ENCODE measurements around the gene TPCN2.

TPCN2 gene

GRCh38 chr11:69111624-69112542 lies 63.2 kb downstream of the TPCN2 start:
- DNase-seq (ENCODE audit: low read depth in 2 of 2): no peak

- DNase-seq (ENCODE audit: low read depth in 2 of 2): no peak
Measured at GRCh38 chr11:69113226-69113625, 64.5 kb downstream of the TPCN2 start.

- no peak for DNase-seq (ENCODE audit: low read depth in 2 of 2)
Measured at GRCh38 chr11:69113646-69114340, 65.1 kb downstream of the TPCN2 start.

GRCh38 chr11:69114362-69114761 lies 65.6 kb downstream of the TPCN2 start:
- DNase-seq (ENCODE audit: low read depth in 2 of 2): no peak

- no peak for DNase-seq (ENCODE audit: low read depth in 2 of 2)
Measured at GRCh38 chr11:69114811-69115523, 66.2 kb downstream of the TPCN2 start.

- no peak for DNase-seq (ENCODE audit: low read depth in 2 of 2)
Measured at GRCh38 chr11:69115586-69116560, 67.1 kb downstream of the TPCN2 start.

- no peak for DNase-seq (ENCODE audit: low read depth in 2 of 2)
Measured at GRCh38 chr11:69116671-69117070, 67.9 kb downstream of the TPCN2 start.

GRCh38 chr11:69119190-69119589 lies 70.5 kb downstream of the TPCN2 start:
- no peak for DNase-seq (ENCODE audit: low read depth in 2 of 2)

- no peak for DNase-seq (ENCODE audit: low read depth in 2 of 2)
Measured at GRCh38 chr11:69120096-69120875, 71.6 kb downstream of the TPCN2 start.

- DNase-seq (ENCODE audit: low read depth in 2 of 2): no peak
Measured at GRCh38 chr11:69121021-69121420, 72.3 kb downstream of the TPCN2 start.

GRCh38 chr11:69121621-69122325 lies 73.0 kb downstream of the TPCN2 start:
- no peak for DNase-seq (ENCODE audit: low read depth in 2 of 2)

GRCh38 chr11:69122326-69122629 lies 73.5 kb downstream of the TPCN2 start:
- DNase-seq (ENCODE audit: low read depth in 2 of 2): no peak

GRCh38 chr11:69122630-69123431 lies 74.1 kb downstream of the TPCN2 start:
- peak; percentile 62 to 72 for DNase-seq (ENCODE audit: low read depth in 2 of 2)

GRCh38 chr11:69123593-69124545 lies 75.1 kb downstream of the TPCN2 start:
- DNase-seq (ENCODE audit: low read depth in 2 of 2): no peak

- no peak for DNase-seq (ENCODE audit: low read depth in 2 of 2)
Measured at GRCh38 chr11:69125861-69126260, 77.1 kb downstream of the TPCN2 start.

- no peak for DNase-seq (ENCODE audit: low read depth in 2 of 2)
Measured at GRCh38 chr11:69126286-69126685, 77.6 kb downstream of the TPCN2 start.

GRCh38 chr11:69127081-69127850 lies 78.5 kb downstream of the TPCN2 start:
- no peak for DNase-seq (ENCODE audit: low read depth in 2 of 2)
